GM12892 (cell line): Measurements from ENCODE around the gene SLC35F1.

Experiments
- POLR2A ChIP-seq: IDR thresholded peaks from 2 replicates; pipeline ENCODE4 v1.6.1; 2011; ENCODE audit warnings: low read depth, low read length, control low read depth
- POLR2AphosphoS5 ChIP-seq: IDR thresholded peaks from 2 replicates; pipeline ENCODE4 v1.6.1; 2011; ENCODE audit warnings: low read depth, low read length, control low read depth
- TAF1 ChIP-seq: IDR thresholded peaks from 2 replicates; pipeline ENCODE4 v1.6.1; 2011; ENCODE audit warnings: low read depth, mild to moderate bottlenecking, control low read depth, low read length, borderline replicate concordance

DNA sequence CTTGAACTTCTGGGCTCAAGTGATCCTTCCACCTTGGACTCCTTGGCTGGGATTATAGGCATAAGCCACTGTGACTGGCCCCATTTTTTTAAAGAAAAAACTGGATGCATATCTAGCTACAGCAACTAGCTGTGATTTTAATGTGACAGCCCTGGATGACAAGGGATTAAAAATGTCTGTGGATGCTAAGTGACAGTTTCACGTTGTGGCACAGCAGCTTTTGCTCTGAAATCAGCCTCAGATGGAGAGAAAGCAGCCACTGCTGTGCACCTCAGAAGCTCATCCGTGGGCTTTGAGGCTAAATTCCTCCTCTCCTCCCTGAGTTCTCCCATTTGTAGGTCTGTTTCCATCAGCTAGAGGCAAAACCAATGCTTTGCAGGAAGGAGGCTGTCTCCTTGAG, 195.3 kb downstream of the SLC35F1 start:
- no peak for TF ChIP-seq POLR2AphosphoS5
- no peak for TF ChIP-seq POLR2A
- TF ChIP-seq TAF1 = no peak
